Vagina (tissue), 2 donors: ENCODE results near the gene RNASET2. TPM values are rescaled to one million over a fixed set of nuclear protein-coding genes. Genes with fewer than 3 reads are reported as not detected.
"Not testable (repeated sequence)": the region's sequence is repeated elsewhere in the genome, so short reads cannot be mapped to it uniquely, and the experiment has no call there.

ENCODE experiments used
- DNase-seq, 2 donors: peaks; one replicate each; pipeline ENCODE4 v3.0.0-alpha.2; 2017; ENCODE audit errors: extremely low spot score in 2 of 2
- H3K27ac ChIP-seq: fragments of 200-600 bp; sonication (generic); one replicate; pipeline ENCODE4 v1.5.1; 2019
- H3K27me3 ChIP-seq: fragments of 200-600 bp; sonication (generic); one replicate; pipeline ENCODE4 v1.5.1; 2019
- H3K36me3 ChIP-seq, 2 donors: fragments of 200-600 bp; sonication (generic); one replicate each; pipeline ENCODE4 v1.5.1; 2017 to 2019
- H3K4me1 ChIP-seq: fragments of 200-600 bp; sonication (generic); one replicate; pipeline ENCODE4 v1.5.1; 2019
- H3K4me3 ChIP-seq, 2 donors: fragments of 200-600 bp; sonication (generic); 1 replicate in 1 of 2; 2 replicates in 1 of 2; pipeline ENCODE4 v1.5.1; 2016 to 2019
- H3K9me3 ChIP-seq: fragments of 200-600 bp; sonication (generic); one replicate; pipeline ENCODE4 v1.5.1; 2019
- CTCF ChIP-seq, 3 experiments: fragments of 450-650 bp in 2 of 3; fragments of 200-600 bp in 1 of 3; sonication (generic) in 1 of 3; IDR thresholded peaks; one replicate each; pipeline ENCODE4 v1.5.1; 2017 to 2019; ENCODE audit warnings: antibody characterized with exemption in 3 of 3, mild to moderate bottlenecking in 2 of 3, moderate library complexity in 2 of 3
- POLR2A ChIP-seq, 2 donors: fragments of 450-650 bp; IDR thresholded peaks; one replicate each; pipeline ENCODE4 v1.6.1; 2017; ENCODE audit warnings: antibody characterized with exemption in 2 of 2, mild to moderate bottlenecking in 2 of 2, moderate library complexity in 2 of 2
- POLR2AphosphoS5 ChIP-seq, 2 donors: sonication (generic); formaldehyde crosslinking; IDR thresholded peaks; one replicate each; pipeline ENCODE4 v1.9.0; 2017; ENCODE audit warnings: antibody characterized with exemption in 2 of 2, mild to moderate bottlenecking in 2 of 2, low read depth in 1 of 2; ENCODE audit not compliant: insufficient read depth in 1 of 2
- intact Hi-C: fragments of 100-400 bp; cut with DNase I; formaldehyde crosslinking; loops from one replicate; pipeline ENCODE4 v1.15.1; 2023
- total RNA-seq: library from RNA; depleted of rRNA; stranded (reverse); fragments of >200 nt; gene quantifications from one replicate; pipeline ENCODE4 v1.2.3, GENCODE V29; 2016

The RNASET2 gene
- total RNA-seq, 1 donor from 2014 or later = 31.4 TPM

GRCh38 chr6:166951670-166952060 is 4.7 kb downstream of the RNASET2 start:
- H3K27ac ChIP-seq = no peak overlapping the region
- TF ChIP-seq POLR2A (IDR thresholded peaks at IDR 0.05) (no peak), POLR2AphosphoS5 (IDR thresholded peaks at IDR 0.05; ENCODE audit: insufficient read depth in 1 of 2, low read depth in 1 of 2) (no peak), CTCF (IDR thresholded peaks at IDR 0.05) (no peak)
- no peaks in the 10 kb centered on the region for H3K9me3 ChIP-seq
- H3K36me3 ChIP-seq = peaks cover 0 to 8% of the 10 kb centered on the region in 2 donors
- DNase-seq = no peak
- intact Hi-C loops = no loop called here
- peaks cover 41% of the 10 kb centered on the region for H3K4me1 ChIP-seq
- no peaks in the 10 kb centered on the region for H3K27me3 ChIP-seq
- H3K4me3 ChIP-seq = no peak overlapping the region

GRCh38 chr6:166950892-166951669 is 5.3 kb downstream of the RNASET2 start:
- H3K9me3 ChIP-seq, H3K27ac ChIP-seq, DNase-seq, intact Hi-C loops, H3K27me3 ChIP-seq: not testable (repeated sequence)
- peak in 1 of 3 experiments; percentile 56 for TF ChIP-seq CTCF (IDR thresholded peaks at IDR 0.05)
- Histone ChIP-seq H3K36me3 (peaks cover 0 to 14% of the 10 kb centered on the region in 2 donors), H3K4me3 (peak overlapping the region in 1 of 2 donors; percentile 9), H3K4me1 (peaks cover 41% of the 10 kb centered on the region)

- no peak overlapping the region for H3K27ac ChIP-seq
Measured at GRCh38 chr6:166950443-166950821, 5.9 kb downstream of the RNASET2 start.

GRCh38 chr6:166949528-166950442 is 6.6 kb downstream of the RNASET2 start:
- H3K4me3 ChIP-seq = no peak overlapping the region
- intact Hi-C loops = no loop called here
- peaks cover 0 to 14% of the 10 kb centered on the region in 2 donors for H3K36me3 ChIP-seq
- no peaks in the 10 kb centered on the region for H3K27me3 ChIP-seq
- H3K4me1 ChIP-seq = peaks cover 31% of the 10 kb centered on the region
- no peaks in the 10 kb centered on the region for H3K9me3 ChIP-seq
- no peak for DNase-seq
- TF ChIP-seq CTCF (IDR thresholded peaks at IDR 0.05) = no peak
- no peak for TF ChIP-seq POLR2A (IDR thresholded peaks at IDR 0.05)
- TF ChIP-seq POLR2AphosphoS5 (IDR thresholded peaks at IDR 0.05; ENCODE audit: insufficient read depth in 1 of 2, low read depth in 1 of 2) = no peak
- no peak overlapping the region for H3K27ac ChIP-seq

More at GRCh38 chr6:166950443-166950821, 5.9 kb downstream of the RNASET2 start:
- intact Hi-C loops = no loop called here
- H3K4me1 ChIP-seq = peaks cover 35% of the 10 kb centered on the region
- H3K27me3 ChIP-seq = no peaks in the 10 kb centered on the region
- no peaks in the 10 kb centered on the region for H3K9me3 ChIP-seq
- no peak for DNase-seq
- no peak for TF ChIP-seq CTCF (IDR thresholded peaks at IDR 0.05)
- no peak for TF ChIP-seq POLR2AphosphoS5 (IDR thresholded peaks at IDR 0.05; ENCODE audit: insufficient read depth in 1 of 2, low read depth in 1 of 2)
- TF ChIP-seq POLR2A (IDR thresholded peaks at IDR 0.05) = no peak
- no peak overlapping the region for H3K4me3 ChIP-seq
- H3K36me3 ChIP-seq = peaks cover 0 to 14% of the 10 kb centered on the region in 2 donors

GRCh38 chr6:166948724-166949123 is 7.6 kb downstream of the RNASET2 start:
- peaks cover 0 to 14% of the 10 kb centered on the region in 2 donors for H3K36me3 ChIP-seq
- peaks cover 25% of the 10 kb centered on the region for H3K4me1 ChIP-seq
- intact Hi-C loops, H3K27ac ChIP-seq, H3K4me3 ChIP-seq, H3K9me3 ChIP-seq, H3K27me3 ChIP-seq, DNase-seq: not testable (repeated sequence)
